ENCODE results near the gene EXOC8.

DNA sequence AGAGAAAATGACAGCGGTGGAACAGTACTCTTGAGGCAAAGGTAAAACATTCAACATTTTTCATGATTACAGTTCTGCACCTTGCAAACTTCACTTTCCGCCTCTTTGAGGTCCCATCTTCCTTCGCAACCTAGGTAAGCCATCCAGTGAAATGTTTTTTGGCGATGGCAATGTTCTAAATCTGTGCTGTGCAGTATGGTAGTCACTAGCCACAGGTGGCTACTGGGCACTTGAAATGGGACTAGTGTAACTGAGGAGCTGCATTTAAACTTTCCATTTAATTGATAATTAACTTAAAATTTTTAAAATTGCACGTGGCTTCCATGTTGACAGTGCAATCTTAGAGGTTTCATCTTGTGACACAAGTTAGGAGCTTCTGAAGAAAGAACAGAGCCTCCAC is 13.0 kb downstream of the EXOC8 start:
- TF ChIP-seq POLR2AphosphoS5 (IDR thresholded peaks at IDR 0.05; ENCODE audit: control insufficient read depth, insufficient read depth, low read depth, low read length) (no peak), CBX8 (IDR thresholded peaks at IDR 0.05; ENCODE audit: borderline replicate concordance, extremely low read depth, low read depth, low read length, poor library complexity, severe bottlenecking) (no peak), TAF1 (IDR thresholded peaks at IDR 0.05; ENCODE audit: control insufficient read depth, extremely low read depth, insufficient read depth, low read length, severe bottlenecking) (no peak)
- TF ChIP-seq, protein P1, sequence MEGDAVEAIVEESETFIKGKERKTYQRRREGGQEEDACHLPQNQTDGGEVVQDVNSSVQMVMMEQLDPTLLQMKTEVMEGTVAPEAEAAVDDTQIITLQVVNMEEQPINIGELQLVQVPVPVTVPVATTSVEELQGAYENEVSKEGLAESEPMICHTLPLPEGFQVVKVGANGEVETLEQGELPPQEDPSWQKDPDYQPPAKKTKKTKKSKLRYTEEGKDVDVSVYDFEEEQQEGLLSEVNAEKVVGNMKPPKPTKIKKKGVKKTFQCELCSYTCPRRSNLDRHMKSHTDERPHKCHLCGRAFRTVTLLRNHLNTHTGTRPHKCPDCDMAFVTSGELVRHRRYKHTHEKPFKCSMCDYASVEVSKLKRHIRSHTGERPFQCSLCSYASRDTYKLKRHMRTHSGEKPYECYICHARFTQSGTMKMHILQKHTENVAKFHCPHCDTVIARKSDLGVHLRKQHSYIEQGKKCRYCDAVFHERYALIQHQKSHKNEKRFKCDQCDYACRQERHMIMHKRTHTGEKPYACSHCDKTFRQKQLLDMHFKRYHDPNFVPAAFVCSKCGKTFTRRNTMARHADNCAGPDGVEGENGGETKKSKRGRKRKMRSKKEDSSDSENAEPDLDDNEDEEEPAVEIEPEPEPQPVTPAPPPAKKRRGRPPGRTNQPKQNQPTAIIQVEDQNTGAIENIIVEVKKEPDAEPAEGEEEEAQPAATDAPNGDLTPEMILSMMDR (IDR thresholded peaks at IDR 0.05 in 2 of 3, conservative IDR thresholded peaks at IDR 0.05 in 1 of 3; ENCODE audit: insufficient read depth in 2 of 3, low read depth in 1 of 3, low read length in 3 of 3), result no peak
